Activated naive CD4-positive, alpha-beta T cell (primary cell): ENCODE measurements around the gene MLF2.
"Not testable (repeated sequence)": the region's sequence is repeated elsewhere in the genome, so short reads cannot be mapped to it uniquely, and the experiment has no call there.

ENCODE experiments used
- DNase-seq, 4 experiments: peaks; one replicate each; lab custom pipeline; 2025; lab: John Stamatoyannopoulos, UW

Gene MLF2

GRCh38 chr12:6734506-6735387 lies 18.2 kb downstream of the MLF2 start:
- no peak for DNase-seq

GRCh38 chr12:6730169-6730568 lies 22.8 kb downstream of the MLF2 start:
- DNase-seq = no peak

- DNase-seq = no peak
Observed at GRCh38 chr12:6729186-6729585, 23.8 kb downstream of the MLF2 start.

GRCh38 chr12:6725350-6725749 lies 27.6 kb downstream of the MLF2 start:
- no peak for DNase-seq

- no peak for DNase-seq
Observed at GRCh38 chr12:6724409-6724797, 28.5 kb downstream of the MLF2 start.

GRCh38 chr12:6723607-6724408 lies 29.1 kb downstream of the MLF2 start, which contains the start of gene COPS7A:
TSS of gene COPS7A (plus strand) at chr12:6724046. CDS start at chr12:6724657, 611 bp downstream.
- peak; percentile 79 to 89 (median 83) for DNase-seq

GRCh38 chr12:6722863-6723262 lies 30.1 kb downstream of the MLF2 start:
- no peak for DNase-seq

- DNase-seq = no peak
Observed at GRCh38 chr12:6716874-6717437, 36.0 kb downstream of the MLF2 start.

GRCh38 chr12:6716031-6716873 lies 36.7 kb downstream of the MLF2 start:
- DNase-seq = not testable (repeated sequence)

GRCh38 chr12:6708960-6709394 lies 44.0 kb downstream of the MLF2 start:
- no peak for DNase-seq

GRCh38 chr12:6708351-6708750 lies 44.6 kb downstream of the MLF2 start:
- not testable (repeated sequence) for DNase-seq

GRCh38 chr12:6703631-6704030 lies 49.3 kb downstream of the MLF2 start:
- no peak for DNase-seq

GRCh38 chr12:6701078-6701768 lies 51.7 kb downstream of the MLF2 start:
- DNase-seq = no peak

GRCh38 chr12:6700646-6701051 lies 52.3 kb downstream of the MLF2 start, which contains the start of gene PIANP:
TSS of gene PIANP (minus strand) at chr12:6700815. CDS start at chr12:6698061, 2,754 bp downstream.
- DNase-seq = peak in 2 of 4 experiments; percentile 12 to 66

GRCh38 chr12:6699989-6700645 lies 52.8 kb downstream of the MLF2 start:
- DNase-seq = no peak

- DNase-seq = no peak
Observed at GRCh38 chr12:6699259-6699988, 53.5 kb downstream of the MLF2 start.

- DNase-seq = no peak
Observed at GRCh38 chr12:6698352-6699046, 54.4 kb downstream of the MLF2 start.
